Retinal pigment epithelial cell (primary cell): ENCODE data around the gene NPAT.

Source experiments
- DNase-seq: peaks from one replicate; pipeline ENCODE4 v3.0.0-alpha.2; 2010; ENCODE audit warnings: low read depth
- H3K4me3 ChIP-seq: 2 replicates; pipeline ENCODE4 v1.5.1; 2011; ENCODE audit warnings: mild to moderate bottlenecking, low read length, control low read depth, moderate library complexity
- TF ChIP-seq, protein P1 (sequence below): conservative IDR thresholded peaks from 2 replicates; pipeline ENCODE4 v1.5.1; 2011; ENCODE audit warnings: low read depth, low read length, control low read depth, inconsistent platforms

NPAT gene

DNA sequence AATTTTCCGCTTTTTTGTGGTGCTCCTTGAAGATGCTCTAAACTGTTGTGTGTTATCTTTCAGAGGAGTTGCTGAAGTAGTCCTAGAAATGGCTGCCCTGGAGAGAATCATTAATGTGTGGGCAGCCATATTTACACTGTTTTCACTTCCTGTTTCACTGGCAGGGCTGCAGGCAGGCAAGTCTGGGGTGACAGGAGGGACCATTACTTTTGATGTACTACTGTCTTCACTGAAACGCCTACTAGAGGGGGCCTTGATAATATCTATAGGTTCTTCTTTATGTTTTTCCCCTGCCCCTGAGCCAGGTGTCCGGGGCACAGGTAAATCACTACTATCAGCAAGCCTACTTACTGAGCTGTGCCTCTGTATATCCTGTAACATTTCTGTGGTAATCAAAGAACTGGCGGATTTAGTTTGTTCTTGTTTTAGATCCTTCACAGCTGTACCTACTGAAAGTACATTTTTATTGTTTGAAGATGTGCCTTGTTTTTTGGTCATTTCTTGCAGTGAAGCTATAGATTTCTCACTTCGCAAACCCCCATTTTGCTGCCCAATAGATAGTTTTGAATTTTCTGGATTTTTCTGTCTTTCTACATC is 61.4 kb downstream of the NPAT start:
- TF ChIP-seq, protein P1, sequence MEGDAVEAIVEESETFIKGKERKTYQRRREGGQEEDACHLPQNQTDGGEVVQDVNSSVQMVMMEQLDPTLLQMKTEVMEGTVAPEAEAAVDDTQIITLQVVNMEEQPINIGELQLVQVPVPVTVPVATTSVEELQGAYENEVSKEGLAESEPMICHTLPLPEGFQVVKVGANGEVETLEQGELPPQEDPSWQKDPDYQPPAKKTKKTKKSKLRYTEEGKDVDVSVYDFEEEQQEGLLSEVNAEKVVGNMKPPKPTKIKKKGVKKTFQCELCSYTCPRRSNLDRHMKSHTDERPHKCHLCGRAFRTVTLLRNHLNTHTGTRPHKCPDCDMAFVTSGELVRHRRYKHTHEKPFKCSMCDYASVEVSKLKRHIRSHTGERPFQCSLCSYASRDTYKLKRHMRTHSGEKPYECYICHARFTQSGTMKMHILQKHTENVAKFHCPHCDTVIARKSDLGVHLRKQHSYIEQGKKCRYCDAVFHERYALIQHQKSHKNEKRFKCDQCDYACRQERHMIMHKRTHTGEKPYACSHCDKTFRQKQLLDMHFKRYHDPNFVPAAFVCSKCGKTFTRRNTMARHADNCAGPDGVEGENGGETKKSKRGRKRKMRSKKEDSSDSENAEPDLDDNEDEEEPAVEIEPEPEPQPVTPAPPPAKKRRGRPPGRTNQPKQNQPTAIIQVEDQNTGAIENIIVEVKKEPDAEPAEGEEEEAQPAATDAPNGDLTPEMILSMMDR: no peak
- no peak overlapping the region for H3K4me3 ChIP-seq
- DNase-seq: no peak

DNA sequence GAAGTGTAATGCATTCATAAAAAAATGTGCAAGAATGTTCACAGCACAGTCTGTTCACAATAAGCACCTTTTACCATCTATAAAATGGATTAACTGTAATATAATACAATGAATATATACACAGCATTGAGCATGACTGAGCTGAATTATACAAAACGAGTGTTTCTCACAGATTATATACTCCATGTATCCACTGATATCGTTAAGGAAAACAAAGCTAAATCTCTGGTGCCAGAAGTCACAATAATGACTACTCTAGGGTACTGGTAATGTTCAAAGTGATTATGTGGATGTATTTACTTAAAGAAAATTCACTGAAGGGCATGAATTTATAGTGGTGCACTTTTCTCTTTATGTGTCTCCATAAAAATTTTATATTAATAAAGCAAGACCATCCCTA is 67.8 kb downstream of the NPAT start:
- TF ChIP-seq, protein P1: no peak
- H3K4me3 ChIP-seq: no peak overlapping the region
- DNase-seq: no peak

DNA sequence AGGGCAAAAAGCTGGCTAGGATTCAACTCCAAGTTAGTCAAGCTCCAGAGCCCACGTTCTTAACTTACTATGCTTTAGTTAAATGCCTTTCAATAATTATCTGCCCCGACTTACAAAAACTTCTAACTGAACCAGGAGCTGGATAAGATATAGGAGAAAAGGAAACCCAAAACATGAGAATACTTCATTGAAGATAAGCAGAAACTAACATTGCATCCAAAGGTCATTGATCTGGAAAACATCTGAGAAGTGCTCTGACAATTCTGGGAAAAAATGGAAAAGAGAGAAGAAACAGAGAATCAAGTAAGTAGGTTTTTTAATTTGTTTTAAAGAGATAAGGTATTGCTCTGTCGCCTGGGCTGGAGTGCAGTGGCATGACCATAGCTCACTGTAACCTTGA is 73.9 kb downstream of the NPAT start:
- TF ChIP-seq, protein P1: no peak
- no peak for DNase-seq
- no peak overlapping the region for H3K4me3 ChIP-seq

DNA sequence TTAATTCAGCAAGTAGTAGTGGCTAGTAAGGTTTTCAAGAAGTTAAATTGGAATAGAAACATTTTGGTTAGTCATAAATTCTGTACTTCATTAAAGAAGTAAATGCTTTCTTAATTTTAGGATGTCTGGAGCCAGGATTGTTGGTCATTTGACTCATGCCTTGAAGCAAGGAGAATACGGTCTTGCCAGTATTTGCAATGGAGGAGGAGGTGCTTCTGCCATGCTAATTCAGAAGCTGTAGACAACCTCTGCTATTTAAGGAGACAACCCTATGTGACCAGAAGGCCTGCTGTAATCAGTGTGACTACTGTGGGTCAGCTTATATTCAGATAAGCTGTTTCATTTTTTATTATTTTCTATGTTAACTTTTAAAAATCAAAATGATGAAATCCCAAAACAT is 75.3 kb downstream of the NPAT start:
- no peak for DNase-seq
- TF ChIP-seq, protein P1: no peak
- H3K4me3 ChIP-seq: no peak overlapping the region

DNA sequence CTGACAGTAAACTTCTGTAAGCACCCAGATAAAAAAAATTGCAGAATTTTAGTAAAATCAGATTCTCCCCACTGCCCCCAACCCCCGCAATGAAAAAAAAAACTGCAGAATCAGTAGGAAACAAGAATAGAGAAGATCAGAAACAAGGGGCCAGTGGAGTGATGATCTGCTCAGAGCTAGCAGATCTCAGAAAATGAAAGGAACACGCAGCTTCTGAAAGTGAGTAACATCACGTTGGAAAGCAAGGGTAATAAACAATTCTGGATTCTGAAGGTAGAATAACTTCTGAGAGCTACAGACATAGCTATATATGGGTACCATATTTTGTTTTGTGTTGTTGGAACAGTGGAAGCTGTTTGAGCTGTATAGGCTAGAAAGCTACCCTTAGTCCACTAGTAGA is 77.8 kb downstream of the NPAT start:
- TF ChIP-seq, protein P1: no peak

DNA sequence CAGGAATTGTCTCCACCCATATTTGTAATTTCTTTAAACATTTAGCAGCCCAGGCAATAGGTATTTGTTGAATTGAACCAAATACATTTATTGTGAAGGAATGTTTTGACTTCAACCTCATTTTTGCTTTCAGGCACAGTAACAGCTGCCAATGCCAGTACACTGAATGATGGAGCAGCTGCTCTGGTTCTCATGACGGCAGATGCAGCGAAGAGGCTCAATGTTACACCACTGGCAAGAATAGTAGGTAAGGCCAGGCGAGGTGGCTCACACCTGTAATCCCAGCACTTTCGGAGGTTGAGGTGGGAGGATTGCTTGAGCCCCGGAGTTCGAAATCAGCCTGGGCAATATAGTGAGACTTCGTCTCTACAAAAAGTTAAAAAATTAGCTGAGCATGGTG is 80.1 kb downstream of the NPAT start:
- TF ChIP-seq, protein P1: no peak
- no peak overlapping the region for H3K4me3 ChIP-seq
- DNase-seq: no peak

More for the DNA sequence above, 77.8 kb downstream of the NPAT start:
- H3K4me3 ChIP-seq: no peak overlapping the region
- no peak for DNase-seq

DNA sequence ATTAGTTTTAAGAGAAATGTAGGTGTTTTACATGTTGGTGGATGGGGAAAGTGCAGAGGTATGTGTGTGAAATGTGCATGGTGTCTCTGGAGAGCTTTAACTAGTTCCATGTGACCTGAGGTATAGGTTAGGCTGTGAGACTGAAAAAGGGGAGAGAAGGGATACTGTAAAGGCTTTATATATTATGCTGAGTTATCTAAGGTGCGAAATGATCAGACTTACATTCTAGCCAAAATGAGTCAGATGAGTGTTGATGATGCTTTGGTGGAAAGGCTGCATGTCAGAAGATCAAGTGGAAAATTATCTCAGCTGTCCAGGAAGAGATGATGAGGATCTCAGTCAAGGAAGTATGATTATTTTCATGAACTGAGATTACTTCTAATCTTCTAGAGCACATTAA is 85.2 kb downstream of the NPAT start:
- DNase-seq: no peak
- TF ChIP-seq, protein P1: no peak
- H3K4me3 ChIP-seq: no peak overlapping the region
